Measurements from ENCODE around the gene LTBP2.

Gene LTBP2

DNA sequence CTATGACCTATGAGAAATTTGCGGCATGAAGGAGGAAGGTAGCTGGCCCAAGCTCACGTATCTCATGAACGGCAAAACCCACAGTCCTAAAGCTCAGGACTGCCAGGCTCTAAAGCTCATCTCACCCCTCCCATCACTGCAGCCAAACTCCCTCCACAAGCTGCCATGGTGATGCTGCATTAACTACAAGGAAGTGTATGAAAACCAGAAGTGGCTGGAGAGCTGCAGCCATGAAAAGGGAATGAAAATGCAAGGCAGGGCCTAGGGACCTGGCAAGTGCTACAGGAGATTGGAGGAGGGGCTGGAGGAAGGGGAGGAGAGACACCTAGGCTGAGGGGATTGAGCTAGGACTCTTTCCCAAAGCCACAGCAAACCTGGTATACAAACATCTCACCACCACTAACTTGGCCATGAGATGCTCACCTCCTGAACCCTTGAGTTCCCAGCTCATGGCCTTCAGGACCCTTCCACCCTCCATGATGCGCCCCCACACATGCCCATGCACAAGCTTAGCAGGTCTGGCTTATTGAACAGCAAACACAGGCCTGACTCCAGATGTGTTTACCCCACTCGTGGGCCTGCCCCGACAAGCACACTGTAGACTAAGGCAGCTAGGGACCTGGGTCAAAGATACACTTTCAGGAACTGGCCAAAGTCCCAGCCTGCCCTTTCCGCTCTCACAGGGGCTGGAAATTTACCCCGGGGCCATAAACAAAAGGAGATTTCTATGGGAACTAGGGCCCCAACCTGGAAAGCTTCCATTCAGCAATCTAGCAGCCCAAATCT lies 42.0 kb downstream of the LTBP2 start:
- peak; percentile 33 for DNase-seq

DNA sequence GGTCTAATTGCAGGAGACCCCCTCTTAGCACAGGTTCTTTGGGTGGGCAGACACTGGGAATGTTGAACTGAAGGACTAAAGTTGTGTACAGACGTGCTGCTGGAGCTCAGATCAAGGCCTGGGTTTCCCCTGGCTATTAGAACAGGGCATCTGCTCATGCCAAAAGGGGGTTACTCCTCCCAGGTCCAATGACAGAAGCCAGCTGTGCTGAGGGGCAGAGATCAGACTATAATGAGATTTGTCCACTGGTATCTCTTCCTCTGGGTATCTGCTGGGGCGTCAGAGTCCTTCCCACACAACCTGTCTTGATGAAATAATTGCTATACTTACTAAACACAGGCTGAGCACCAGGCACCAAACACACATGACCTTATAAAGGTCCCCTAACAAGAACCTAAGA lies 42.6 kb downstream of the LTBP2 start:
- DNase-seq: no peak

GRCh38 chr14:74568911-74569310 lies 43.1 kb downstream of the LTBP2 start:
- DNase-seq: no peak

- DNase-seq: no peak
Measured at GRCh38 chr14:74568380-74568649, 43.7 kb downstream of the LTBP2 start.

- DNase-seq: no peak
Measured at GRCh38 chr14:74567646-74568379, 44.2 kb downstream of the LTBP2 start.

DNA sequence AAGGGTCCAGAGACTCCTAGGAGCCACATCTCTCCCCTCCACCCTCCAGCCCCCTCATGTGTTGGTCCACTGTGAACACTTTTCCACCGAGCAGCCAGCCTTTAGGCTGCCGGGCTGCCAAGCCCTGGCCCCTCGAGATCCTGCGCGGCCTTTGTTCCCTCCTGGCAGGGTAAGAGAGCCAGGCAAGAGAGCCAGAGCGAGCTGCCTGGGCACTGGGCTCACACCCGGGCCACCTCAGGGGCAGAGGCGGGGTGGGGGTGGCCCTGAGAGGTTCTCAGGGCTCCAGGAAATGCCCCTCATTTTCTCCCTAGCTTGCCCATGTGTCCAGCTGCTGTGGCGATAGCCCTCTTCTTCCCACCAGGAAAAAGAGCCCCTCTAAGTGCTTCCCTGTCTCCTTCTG lies 44.8 kb downstream of the LTBP2 start:
- DNase-seq: no peak

DNA sequence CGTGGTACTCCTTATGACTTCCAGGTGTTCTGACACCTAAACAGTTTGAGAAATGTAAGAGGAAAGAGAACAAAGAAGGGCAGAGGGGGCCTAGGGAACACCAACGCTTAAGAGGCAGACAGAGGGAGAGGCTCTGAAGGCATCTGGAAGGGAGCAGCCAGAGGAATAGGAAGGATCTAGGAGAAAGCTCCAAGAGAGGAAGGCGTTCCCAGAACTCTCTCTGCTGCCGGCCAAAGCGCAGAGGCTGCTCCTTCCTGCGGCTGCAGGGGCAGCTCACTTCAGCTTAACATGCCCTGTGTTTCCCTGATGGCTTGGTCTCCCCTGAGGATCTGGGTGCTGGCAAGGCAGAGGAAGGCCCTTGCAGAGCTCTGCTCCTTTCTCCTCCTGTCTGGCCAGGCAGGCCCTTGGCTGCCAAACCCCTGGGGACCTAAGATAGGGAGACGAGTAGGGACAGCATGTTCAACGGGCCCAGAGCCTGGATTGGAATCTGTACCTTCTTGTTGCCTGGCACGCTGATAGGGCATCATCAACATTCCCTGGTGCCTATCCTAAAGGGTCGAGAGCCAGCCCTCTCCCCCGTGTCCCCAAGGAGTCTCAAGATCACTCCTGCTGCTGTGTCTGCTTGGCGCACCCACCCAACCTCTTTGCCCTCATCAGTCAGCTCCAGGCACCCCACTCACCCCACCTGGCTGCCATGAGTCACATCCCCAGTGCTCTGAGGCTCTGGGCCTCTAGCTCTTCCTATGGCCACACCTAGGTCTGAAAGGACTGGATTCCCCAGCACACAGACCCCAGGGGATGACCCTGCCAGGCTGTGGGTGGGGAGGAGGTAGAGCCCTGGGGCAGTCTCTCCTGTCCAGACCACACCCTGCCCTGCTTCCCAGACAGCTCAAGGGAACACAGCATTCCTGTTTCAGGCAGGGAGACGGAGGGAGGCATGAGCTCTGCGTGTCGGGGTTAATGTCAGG lies 45.6 kb downstream of the LTBP2 start:
- no peak for DNase-seq

- peak; percentile 91 for DNase-seq
Measured at GRCh38 chr14:74563586-74564159, 48.4 kb downstream of the LTBP2 start.

GRCh38 chr14:74563233-74563585 lies 48.8 kb downstream of the LTBP2 start:
- peak; percentile 82 for DNase-seq

- DNase-seq: peak; percentile 82
Measured at GRCh38 chr14:74562515-74563232, 49.4 kb downstream of the LTBP2 start.

GRCh38 chr14:74558655-74559054 lies 53.4 kb downstream of the LTBP2 start:
- no peak for DNase-seq

- no peak for DNase-seq
Measured at GRCh38 chr14:74557691-74558090, 54.3 kb downstream of the LTBP2 start.

DNA sequence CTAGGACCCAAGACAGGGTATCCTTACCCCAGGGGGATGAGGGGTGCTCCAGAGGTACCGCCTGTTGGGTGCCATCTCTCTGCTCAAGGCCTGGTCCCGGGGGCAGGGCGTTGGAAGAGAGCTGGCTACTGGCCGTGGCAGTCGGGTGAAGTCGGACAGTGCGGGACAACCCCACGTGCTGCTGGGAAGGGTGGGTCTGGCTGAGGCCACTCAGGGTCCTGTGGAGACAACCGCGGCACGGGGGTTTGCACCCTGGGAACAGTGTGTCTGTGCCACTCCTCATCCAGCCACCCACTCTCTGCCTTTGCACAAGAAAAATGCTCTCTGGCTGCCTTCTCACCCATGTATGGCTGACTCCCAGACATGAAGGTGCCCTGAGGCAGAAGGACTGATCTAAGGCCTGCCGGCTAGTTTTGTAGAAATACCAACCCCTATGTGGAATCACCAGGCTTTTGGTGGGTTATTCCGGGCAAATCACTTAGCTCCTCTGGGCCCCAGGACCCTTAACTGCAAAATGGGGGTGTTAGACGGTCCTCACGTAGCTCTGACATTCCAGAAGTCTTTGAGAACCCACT lies 56.5 kb downstream of the LTBP2 start:
- DNase-seq: no peak

DNA sequence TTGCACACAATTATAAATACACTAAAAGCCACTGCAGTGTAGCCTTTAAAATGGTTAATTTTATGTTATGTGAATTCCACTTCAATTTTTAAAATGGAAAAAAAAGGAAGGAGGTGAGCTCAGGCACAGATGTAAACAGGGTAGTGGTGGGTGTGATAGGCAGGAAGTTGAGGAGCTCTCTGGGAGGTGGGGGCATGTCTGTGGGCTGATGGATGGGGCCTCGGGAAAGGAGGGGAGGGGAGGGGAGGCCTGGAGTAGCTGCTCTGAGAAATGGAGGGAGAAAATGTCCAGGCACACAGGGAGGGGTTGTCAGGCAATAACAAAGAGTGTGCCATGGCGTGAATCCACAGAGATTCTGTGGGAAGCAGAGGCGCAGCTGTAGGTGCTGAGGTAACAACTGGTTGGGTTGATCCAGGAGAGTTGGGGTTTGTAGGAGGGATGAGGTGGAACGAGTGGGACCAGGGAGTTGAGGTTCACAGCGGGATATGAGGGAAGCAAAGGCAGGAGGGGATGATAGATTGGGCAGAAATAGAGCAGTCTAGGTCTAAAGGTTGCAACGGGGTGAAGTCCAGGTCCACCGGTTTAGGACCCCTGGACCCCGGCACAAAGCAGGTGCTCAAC lies 57.2 kb downstream of the LTBP2 start:
- DNase-seq: no peak

DNA sequence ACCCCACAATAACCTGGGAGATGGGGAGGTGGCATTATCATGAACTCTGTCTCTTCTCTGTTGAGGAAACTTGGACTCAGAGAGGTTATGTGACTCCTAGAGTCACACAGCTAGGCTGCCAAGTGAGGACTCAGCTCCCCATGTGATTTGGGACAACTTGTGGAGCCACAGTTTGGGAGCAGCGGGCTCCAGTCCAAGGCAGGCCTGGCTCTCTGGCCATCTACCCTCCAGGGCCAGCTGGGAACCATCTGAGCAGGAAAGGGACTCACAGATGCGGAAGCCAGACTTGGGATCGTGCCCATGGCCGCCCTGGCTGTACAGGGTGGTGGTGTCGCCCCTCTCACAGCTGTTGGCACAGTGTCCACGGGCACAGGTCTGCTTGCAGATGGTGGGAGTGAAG lies 59.4 kb downstream of the LTBP2 start:
- DNase-seq: no peak

GRCh38 chr14:74551431-74552371 lies 60.3 kb downstream of the LTBP2 start:
- peak; percentile 80 for DNase-seq

GRCh38 chr14:74551001-74551400 lies 61.0 kb downstream of the LTBP2 start:
- no peak for DNase-seq

- DNase-seq: no peak
Measured at GRCh38 chr14:74550071-74550470, 62.0 kb downstream of the LTBP2 start.

DNA sequence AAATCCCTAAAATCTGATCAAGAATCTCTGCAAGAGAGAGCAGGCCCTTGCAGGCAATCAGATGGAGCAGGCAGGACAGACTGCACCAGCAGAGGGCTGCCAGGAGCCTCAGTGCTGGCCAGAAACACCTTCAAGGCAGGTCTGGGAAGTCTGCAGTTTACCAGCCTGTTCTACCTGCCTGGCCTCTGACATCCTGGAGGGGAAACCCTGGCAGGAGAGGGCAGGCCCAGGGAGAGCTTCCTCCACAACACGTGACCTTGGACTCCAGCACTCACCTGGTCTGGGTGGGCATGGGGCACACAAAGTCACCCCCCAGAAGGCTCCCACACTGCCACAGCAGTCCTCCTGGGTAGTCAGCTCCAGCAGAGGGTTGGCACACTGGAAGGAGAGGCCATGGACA lies 62.4 kb downstream of the LTBP2 start:
- DNase-seq: no peak

DNA sequence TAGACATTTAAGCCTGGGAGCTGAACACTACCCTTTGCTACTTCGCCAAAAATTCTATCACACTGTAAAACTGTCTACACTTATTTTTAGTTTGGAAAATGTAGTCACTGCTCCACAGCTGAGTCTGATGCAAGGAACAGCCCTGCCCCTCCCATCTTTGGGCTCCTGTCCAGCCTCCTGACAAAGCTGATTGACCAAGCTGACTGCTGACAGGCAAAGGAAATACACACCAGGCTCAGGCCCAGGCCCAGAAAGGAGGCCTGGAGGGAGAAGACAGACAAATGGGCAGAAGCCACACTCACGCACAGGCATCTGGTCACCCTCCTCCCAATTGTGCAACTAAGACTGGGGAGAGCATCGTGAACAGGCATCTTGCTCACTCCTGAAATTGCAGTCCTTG lies 63.2 kb downstream of the LTBP2 start:
- DNase-seq: no peak

All from NCI-H1694 (cell line).